Uterus (tissue), 4 donors: Measurements from ENCODE around the gene FATE1. TPM values are rescaled to one million over a fixed set of nuclear protein-coding genes. Genes with fewer than 3 reads are reported as not detected.

Source experiments
- DNase-seq, 2 donors: peaks; one replicate each; pipeline ENCODE4 v3.0.0-alpha.2; 2019 to 2020
- H3K27ac ChIP-seq, 2 donors: fragments of 200-600 bp; sonication (generic); 1 replicate in 1 of 2; 2 replicates in 1 of 2; pipeline ENCODE4 v1.5.1; 2016 to 2018
- H3K27me3 ChIP-seq, 2 donors: fragments of 200-600 bp; sonication (generic); one replicate each; pipeline ENCODE4 v1.5.1; 2018 to 2019; ENCODE audit warnings: control low read depth in 1 of 2
- H3K36me3 ChIP-seq, 2 donors: fragments of 200-600 bp; sonication (generic); one replicate each; pipeline ENCODE4 v1.5.1; 2019; ENCODE audit warnings: control low read depth in 1 of 2
- H3K4me1 ChIP-seq, 2 donors: fragments of 200-600 bp; sonication (generic); one replicate each; pipeline ENCODE4 v1.5.1; 2018 to 2019; ENCODE audit warnings: control low read depth in 1 of 2
- H3K4me3 ChIP-seq, 2 donors: fragments of 200-600 bp; sonication (generic); 1 replicate in 1 of 2; 2 replicates in 1 of 2; pipeline ENCODE4 v1.5.1; 2018 to 2019; ENCODE audit warnings: mild to moderate bottlenecking in 1 of 2
- H3K9me3 ChIP-seq, 2 donors: fragments of 200-600 bp; sonication (generic); one replicate each; pipeline ENCODE4 v1.5.1; 2019; ENCODE audit warnings: control low read depth in 1 of 2
- POLR2A ChIP-seq, 2 donors: fragments of 450-650 bp; IDR thresholded peaks; one replicate each; pipeline ENCODE4 v1.6.1; 2016; ENCODE audit warnings: antibody characterized with exemption in 2 of 2, mild to moderate bottlenecking in 1 of 2, moderate library complexity in 1 of 2
- intact Hi-C: fragments of 100-400 bp; cut with DNase I; formaldehyde crosslinking; loops from one replicate; pipeline ENCODE4 v1.15.1; 2023; ENCODE audit warnings: low total_unique reads
- total RNA-seq, 4 donors: library from RNA; depleted of rRNA in 3 of 4; stranded (reverse); fragments of >200 nt in 3 of 4; gene quantifications; one replicate each; pipeline versions ENCODE4 v1.1.0 to v1.2.4, GENCODE V29; 2014 to 2023
- TF ChIP-seq, protein P1 (sequence below), 4 experiments: fragments of 200-600 bp in 2 of 4; fragments of 450-650 bp in 2 of 4; sonication (generic) in 2 of 4; IDR thresholded peaks; one replicate each; pipeline ENCODE4 v1.5.1; 2016 to 2019; ENCODE audit warnings: antibody characterized with exemption in 4 of 4, mild to moderate bottlenecking in 2 of 4, moderate library complexity in 1 of 4
- donor health status: DM: yes; HTN: yes; CAD: no.

Gene FATE1
- total RNA-seq, 4 donors from 2014 or later = not detected

DNA sequence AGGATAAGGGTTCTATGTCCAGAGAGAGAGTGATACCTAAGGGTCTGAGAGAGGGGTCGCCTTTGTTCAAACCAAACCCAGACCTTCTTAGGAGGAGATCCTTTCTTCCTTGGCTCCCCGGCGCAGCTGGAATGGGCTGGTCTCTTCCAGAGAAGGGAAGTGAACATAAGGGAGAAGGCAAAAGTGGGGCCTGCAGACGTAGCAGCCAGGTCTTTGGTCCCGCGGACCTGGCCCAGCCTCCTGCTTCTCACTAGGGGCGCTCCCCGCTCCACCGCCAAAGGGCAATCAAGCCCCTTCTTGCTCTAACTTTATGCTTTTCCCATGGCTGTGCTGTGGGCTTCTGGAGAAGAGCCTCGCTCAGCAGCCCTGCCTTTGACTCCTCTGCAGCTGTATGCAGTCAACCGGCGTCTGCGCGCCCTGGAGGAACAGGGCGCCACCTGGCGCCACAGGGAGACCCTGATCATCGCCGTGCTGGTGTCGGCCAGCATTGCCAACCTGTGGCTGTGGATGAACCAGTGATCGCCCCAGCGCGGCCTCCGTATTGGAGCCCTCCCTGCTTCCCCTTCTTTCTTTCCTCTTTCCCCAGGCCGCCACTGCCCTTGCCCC, 6.5 kb downstream of the FATE1 start:
- TF ChIP-seq, protein P1, sequence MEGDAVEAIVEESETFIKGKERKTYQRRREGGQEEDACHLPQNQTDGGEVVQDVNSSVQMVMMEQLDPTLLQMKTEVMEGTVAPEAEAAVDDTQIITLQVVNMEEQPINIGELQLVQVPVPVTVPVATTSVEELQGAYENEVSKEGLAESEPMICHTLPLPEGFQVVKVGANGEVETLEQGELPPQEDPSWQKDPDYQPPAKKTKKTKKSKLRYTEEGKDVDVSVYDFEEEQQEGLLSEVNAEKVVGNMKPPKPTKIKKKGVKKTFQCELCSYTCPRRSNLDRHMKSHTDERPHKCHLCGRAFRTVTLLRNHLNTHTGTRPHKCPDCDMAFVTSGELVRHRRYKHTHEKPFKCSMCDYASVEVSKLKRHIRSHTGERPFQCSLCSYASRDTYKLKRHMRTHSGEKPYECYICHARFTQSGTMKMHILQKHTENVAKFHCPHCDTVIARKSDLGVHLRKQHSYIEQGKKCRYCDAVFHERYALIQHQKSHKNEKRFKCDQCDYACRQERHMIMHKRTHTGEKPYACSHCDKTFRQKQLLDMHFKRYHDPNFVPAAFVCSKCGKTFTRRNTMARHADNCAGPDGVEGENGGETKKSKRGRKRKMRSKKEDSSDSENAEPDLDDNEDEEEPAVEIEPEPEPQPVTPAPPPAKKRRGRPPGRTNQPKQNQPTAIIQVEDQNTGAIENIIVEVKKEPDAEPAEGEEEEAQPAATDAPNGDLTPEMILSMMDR (IDR thresholded peaks at IDR 0.05) = no peak
- no peak for TF ChIP-seq POLR2A (IDR thresholded peaks at IDR 0.05)
- H3K9me3 ChIP-seq = no peaks in the 10 kb centered on the region
- no peaks in the 10 kb centered on the region for H3K36me3 ChIP-seq
- H3K4me3 ChIP-seq = no peak overlapping the region
- intact Hi-C loops = no loop called here
- no peak overlapping the region for H3K27ac ChIP-seq
- DNase-seq = no peak
- no peaks in the 10 kb centered on the region for H3K4me1 ChIP-seq
- no peaks in the 10 kb centered on the region for H3K27me3 ChIP-seq

DNA sequence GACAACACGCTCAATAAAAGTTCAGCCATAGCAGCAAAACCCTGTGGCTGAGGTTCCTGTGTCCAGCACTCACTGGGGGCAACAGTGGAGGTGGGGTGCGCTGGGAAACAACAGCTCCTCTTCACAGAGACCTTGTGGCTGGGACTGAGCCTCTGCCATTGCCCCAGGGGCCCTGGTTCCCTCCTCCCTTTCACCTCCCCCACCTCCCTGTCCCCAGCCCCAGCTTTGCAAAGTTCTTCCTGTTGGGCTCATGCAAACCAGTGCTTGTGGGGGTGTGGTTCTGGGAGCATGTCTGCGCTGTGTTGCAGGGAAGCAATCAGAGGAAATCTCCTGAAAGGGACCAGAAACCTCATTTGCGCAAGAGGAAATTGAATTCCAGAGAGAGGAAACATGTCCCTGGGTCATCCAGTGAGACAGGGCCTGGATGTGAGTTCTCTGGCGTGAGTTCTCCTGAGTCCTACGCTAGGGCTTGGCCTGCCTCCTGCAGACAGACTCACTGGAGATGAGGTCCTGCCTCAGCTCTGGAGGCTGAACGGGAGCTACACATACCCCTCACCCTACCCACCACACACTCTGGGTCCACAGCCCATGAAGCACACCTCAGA, 7.4 kb downstream of the FATE1 start:
- intact Hi-C loops = no loop called here
- H3K4me3 ChIP-seq = no peak overlapping the region
- H3K36me3 ChIP-seq = no peaks in the 10 kb centered on the region
- no peak overlapping the region for H3K27ac ChIP-seq
- H3K9me3 ChIP-seq = no peaks in the 10 kb centered on the region
- H3K4me1 ChIP-seq = no peaks in the 10 kb centered on the region
- H3K27me3 ChIP-seq = no peaks in the 10 kb centered on the region
- TF ChIP-seq POLR2A (IDR thresholded peaks at IDR 0.05) = no peak
- TF ChIP-seq, protein P1 (IDR thresholded peaks at IDR 0.05) = no peak
- no peak for DNase-seq

DNA sequence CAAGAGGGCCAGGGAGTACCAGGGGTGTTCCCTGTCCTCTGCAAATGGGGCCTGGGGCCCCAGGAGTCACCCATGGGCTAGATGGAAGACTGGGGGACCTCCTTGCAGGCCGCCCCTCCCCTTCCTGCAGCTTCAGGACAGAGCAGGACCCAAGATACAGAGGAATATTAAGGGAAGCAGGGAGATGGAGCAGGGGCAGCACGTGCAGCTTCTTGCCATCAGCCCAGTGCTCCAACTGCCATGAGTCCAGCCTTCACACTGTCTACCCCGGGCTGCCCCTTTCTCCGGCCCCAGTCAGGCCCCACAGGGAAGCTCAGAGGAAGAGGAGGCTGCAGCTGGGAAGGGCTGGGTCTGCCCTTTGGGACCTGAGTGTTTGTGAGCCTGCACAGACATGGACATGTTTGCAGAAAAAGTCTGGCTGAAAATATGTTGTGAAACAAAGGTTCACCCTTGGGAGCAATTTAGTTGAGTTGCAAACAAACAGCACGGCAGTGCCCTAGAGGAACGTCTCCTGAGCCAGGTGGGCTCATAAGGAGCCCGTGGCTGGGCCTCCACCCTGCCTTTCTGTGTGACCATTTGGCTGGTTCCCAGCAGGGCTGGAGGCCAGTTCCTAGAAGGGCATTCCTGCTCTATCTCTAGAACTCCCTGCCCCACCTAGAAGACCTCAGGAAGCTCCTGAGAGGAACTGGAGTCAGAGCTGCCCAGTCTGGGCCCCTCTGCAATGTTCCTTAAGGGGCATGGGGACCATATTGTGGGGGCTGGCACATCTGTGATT, 8.9 kb downstream of the FATE1 start:
- no peaks in the 10 kb centered on the region for H3K36me3 ChIP-seq
- H3K27me3 ChIP-seq = no peaks in the 10 kb centered on the region
- H3K9me3 ChIP-seq = no peaks in the 10 kb centered on the region
- no peak overlapping the region for H3K4me3 ChIP-seq
- intact Hi-C loops = no loop called here
- H3K4me1 ChIP-seq = no peaks in the 10 kb centered on the region
- TF ChIP-seq, protein P1 (IDR thresholded peaks at IDR 0.05) = no peak
- TF ChIP-seq POLR2A (IDR thresholded peaks at IDR 0.05) = no peak
- no peak overlapping the region for H3K27ac ChIP-seq
- no peak for DNase-seq

DNA sequence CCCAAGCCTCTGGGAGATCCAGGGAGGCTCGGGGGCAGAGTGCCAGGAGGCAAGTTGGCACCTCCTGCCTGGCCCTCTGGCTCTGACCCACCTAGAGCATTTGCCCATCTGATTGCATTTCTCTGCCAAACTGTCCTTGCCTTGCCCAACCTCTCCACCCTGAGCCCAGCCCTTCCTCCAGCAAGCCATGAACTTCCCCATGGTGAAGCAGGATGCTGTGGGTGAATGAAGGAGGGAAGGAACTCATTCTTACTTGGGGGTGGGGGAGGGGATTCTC, 9.4 kb downstream of the FATE1 start:
- H3K27me3 ChIP-seq = no peaks in the 10 kb centered on the region
- TF ChIP-seq, protein P1 (IDR thresholded peaks at IDR 0.05) = no peak
- TF ChIP-seq POLR2A (IDR thresholded peaks at IDR 0.05) = no peak
- H3K27ac ChIP-seq = no peak overlapping the region
- H3K36me3 ChIP-seq = no peaks in the 10 kb centered on the region
- no peak overlapping the region for H3K4me3 ChIP-seq
- intact Hi-C loops = no loop called here
- H3K4me1 ChIP-seq = no peaks in the 10 kb centered on the region
- DNase-seq = no peak
- no peaks in the 10 kb centered on the region for H3K9me3 ChIP-seq

DNA sequence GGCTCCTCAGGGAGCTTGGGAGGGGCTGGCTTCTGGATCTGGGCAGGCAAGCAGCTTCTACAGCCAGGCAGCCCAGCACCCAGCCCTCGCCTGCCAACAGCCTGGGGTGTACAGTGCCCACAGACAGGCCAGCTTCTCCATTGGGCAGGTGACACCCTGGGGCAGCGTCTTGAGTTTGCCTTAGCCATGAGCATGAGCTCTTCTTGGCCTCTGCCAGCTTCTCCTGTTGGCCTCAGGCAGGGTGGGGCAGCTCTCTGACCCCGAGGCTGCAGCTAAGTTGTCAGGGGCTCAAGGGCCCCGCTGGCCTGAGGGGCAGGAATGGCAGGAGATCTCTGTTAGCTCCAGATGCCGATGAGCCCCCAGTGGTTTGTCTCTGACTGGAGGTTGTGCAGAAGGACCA, 10.9 kb downstream of the FATE1 start:
- intact Hi-C loops = no loop called here
- no peak for TF ChIP-seq POLR2A (IDR thresholded peaks at IDR 0.05)
- TF ChIP-seq, protein P1 (IDR thresholded peaks at IDR 0.05) = no peak
- H3K27me3 ChIP-seq = no peaks in the 10 kb centered on the region
- H3K9me3 ChIP-seq = no peaks in the 10 kb centered on the region
- no peak for DNase-seq
- no peak overlapping the region for H3K27ac ChIP-seq
- H3K4me3 ChIP-seq = no peak overlapping the region
- no peaks in the 10 kb centered on the region for H3K36me3 ChIP-seq
- H3K4me1 ChIP-seq = no peaks in the 10 kb centered on the region
